IMR-90 (cell line): ENCODE results near the gene SASH1. TPM values are rescaled to one million over a fixed set of nuclear protein-coding genes. Genes with fewer than 3 reads are reported as not detected.

Experiments used
- ATAC-seq: fragments of 200-7000 bp; cut with Tn5 transposase; 2 replicates; pipeline ENCODE4 v1.9.1; 2020; ENCODE audit warnings: low read depth, mild to moderate bottlenecking, moderate library complexity
- BruUV-seq: library from RNA; stranded (reverse); fragments of 400-500 nt; replicated peaks from 2 replicates; lab custom pipeline; 2021; lab: Mats Ljungman, UMichigan
- CTCF ChIA-PET: fragments of 300-600 bp; formaldehyde crosslinking; extraction: SDS; loops from one replicate; lab custom pipeline; 2021; ENCODE audit warnings: antibody characterized with exemption; lab: Yijun Ruan, JAX
- POLR2A ChIA-PET: fragments of 300-600 bp; sonication (Branson Sonifier 250); formaldehyde crosslinking; loops from one replicate; lab custom pipeline; 2022; ENCODE audit warnings: antibody characterized with exemption; ENCODE audit not compliant: unreplicated experiment; lab: Charles Lee
- DNase-seq: peaks from one replicate; pipeline ENCODE4 v3.0.0; 2013
- H2AFZ ChIP-seq: replicated peaks from 2 replicates; pipeline ENCODE3; 2013; ENCODE audit warnings: low read length, mild to moderate bottlenecking; ENCODE audit not compliant: poor library complexity
- H2AK5ac ChIP-seq: 2 replicates; pipeline ENCODE4 v1.6.1; 2013; ENCODE audit warnings: low read depth, low read length, inconsistent platforms
- H2AK9ac ChIP-seq: replicated peaks from 2 replicates; pipeline ENCODE3; 2013; ENCODE audit warnings: mild to moderate bottlenecking, low read depth, low read length, moderate library complexity; ENCODE audit not compliant: poor library complexity
- H2BK120ac ChIP-seq: 2 replicates; pipeline ENCODE4 v1.6.1; 2013; ENCODE audit warnings: low read depth, low read length, inconsistent platforms
- H2BK15ac ChIP-seq: 3 replicates; pipeline ENCODE4 v1.6.1; 2013; ENCODE audit warnings: low read depth, low read length, inconsistent platforms
- H2BK20ac ChIP-seq: 2 replicates; pipeline ENCODE4 v1.6.1; 2013; ENCODE audit warnings: low read depth, mild to moderate bottlenecking, inconsistent platforms, low read length, moderate library complexity
- H2BK5ac ChIP-seq: 2 replicates; pipeline ENCODE4 v1.6.1; 2013; ENCODE audit warnings: mild to moderate bottlenecking, low read depth, low read length, inconsistent platforms; ENCODE audit not compliant: poor library complexity, severe bottlenecking
- H3K14ac ChIP-seq: replicated peaks from 2 replicates; pipeline ENCODE4 v1.6.1; 2013; ENCODE audit warnings: low read depth, low read length, inconsistent platforms
- H3K18ac ChIP-seq: 2 replicates; pipeline ENCODE4 v1.6.1; 2013; ENCODE audit warnings: low read depth, low read length, control low read depth
- H3K23ac ChIP-seq: 2 replicates; pipeline ENCODE4 v1.6.1; 2013; ENCODE audit warnings: low read depth, low read length, inconsistent platforms
- H3K27ac ChIP-seq: 2 replicates; pipeline ENCODE4 v1.5.1; 2013; ENCODE audit warnings: mild to moderate bottlenecking, control low read depth, low read length; ENCODE audit not compliant: insufficient read depth
- H3K27me3 ChIP-seq: 2 replicates; pipeline ENCODE4 v1.6.1; 2013; ENCODE audit warnings: low read length; ENCODE audit not compliant: control insufficient read depth, insufficient read depth
- H3K36me3 ChIP-seq: 2 replicates; pipeline ENCODE4 v1.6.1; 2013; ENCODE audit warnings: low read length, mixed read lengths; ENCODE audit not compliant: control insufficient read depth, insufficient read depth
- H3K4ac ChIP-seq: 2 replicates; pipeline ENCODE4 v1.6.1; 2013; ENCODE audit warnings: low read depth, low read length, inconsistent platforms
- H3K4me1 ChIP-seq: 2 replicates; pipeline ENCODE4 v1.6.1; 2013; ENCODE audit warnings: low read length, mixed read lengths; ENCODE audit not compliant: control insufficient read depth, insufficient read depth
- H3K4me2 ChIP-seq: 2 replicates; pipeline ENCODE4 v1.6.1; 2013; ENCODE audit warnings: low read depth, mild to moderate bottlenecking, control low read depth, low read length, moderate library complexity
- H3K4me3 ChIP-seq: 2 replicates; pipeline ENCODE4 v1.5.1; 2013; ENCODE audit warnings: low read depth, mild to moderate bottlenecking, control low read depth, low read length, moderate library complexity; ENCODE audit not compliant: insufficient read depth
- H3K56ac ChIP-seq: 2 replicates; pipeline ENCODE4 v1.6.1; 2013; ENCODE audit warnings: low read length, inconsistent platforms; ENCODE audit not compliant: insufficient read depth; ENCODE audit errors: extremely low read depth
- H3K79me1 ChIP-seq, 2 experiments: 2 replicates each; pipeline ENCODE4 v1.6.1; 2013; ENCODE audit warnings: low read length in 2 of 2, inconsistent platforms in 1 of 2, low read depth in 1 of 2
- H3K9ac ChIP-seq: 2 replicates; pipeline ENCODE4 v1.6.1; 2013; ENCODE audit warnings: low read depth, low read length, control low read depth
- H3K9me1 ChIP-seq: 2 replicates; pipeline ENCODE4 v1.6.1; 2013; ENCODE audit warnings: low read length, inconsistent platforms; ENCODE audit not compliant: insufficient read depth
- H3K9me3 ChIP-seq: 2 replicates; pipeline ENCODE4 v1.6.1; 2013; ENCODE audit warnings: low read length; ENCODE audit not compliant: control insufficient read depth, insufficient read depth
- H4K20me1 ChIP-seq: 2 replicates; pipeline ENCODE4 v1.6.1; 2013; ENCODE audit warnings: low read length, inconsistent platforms; ENCODE audit not compliant: insufficient read depth
- H4K5ac ChIP-seq: 2 replicates; pipeline ENCODE4 v1.6.1; 2013; ENCODE audit warnings: mild to moderate bottlenecking, low read depth, low read length, control low read depth
- H4K8ac ChIP-seq, 2 experiments: 2 replicates each; pipeline ENCODE4 v1.6.1; 2013; ENCODE audit warnings: low read depth in 2 of 2, low read length in 2 of 2, control low read depth in 1 of 2, inconsistent platforms in 1 of 2
- H4K91ac ChIP-seq: 2 replicates; pipeline ENCODE4 v1.6.1; 2013; ENCODE audit warnings: low read depth, low read length, inconsistent platforms; ENCODE audit not compliant: insufficient read depth
- CEBPB ChIP-seq: IDR thresholded peaks from 2 replicates; pipeline ENCODE4 v1.6.1; 2012; ENCODE audit warnings: low read depth, low read length, improper control_type of control experiment
- ELK1 ChIP-seq: fragments of 150-350 bp; IDR thresholded peaks from 2 replicates; pipeline ENCODE4 v1.6.1; 2016; ENCODE audit warnings: low read depth, mild to moderate bottlenecking, low read length, moderate library complexity, borderline replicate concordance
- MAFK ChIP-seq: IDR thresholded peaks from 2 replicates; pipeline ENCODE4 v1.6.1; 2012; ENCODE audit warnings: low read depth, low read length, improper control_type of control experiment
- MAZ ChIP-seq: IDR thresholded peaks from 2 replicates; pipeline ENCODE4 v1.6.1; 2012; ENCODE audit warnings: low read depth, mild to moderate bottlenecking, low read length, improper control_type of control experiment, moderate library complexity, borderline replicate concordance
- RAD21 ChIP-seq: IDR thresholded peaks from 2 replicates; pipeline ENCODE4 v1.6.1; 2012; ENCODE audit warnings: low read length, improper control_type of control experiment
- RCOR1 ChIP-seq: IDR thresholded peaks from 2 replicates; pipeline ENCODE4 v1.6.1; 2012; ENCODE audit warnings: mild to moderate bottlenecking, low read length, improper control_type of control experiment; ENCODE audit not compliant: insufficient replicate concordance
- RFX5 ChIP-seq: IDR thresholded peaks from 2 replicates; pipeline ENCODE4 v1.8.0; 2012; ENCODE audit warnings: low read depth, mild to moderate bottlenecking, low read length, moderate library complexity
- SMC3 ChIP-seq: fragments of 150-350 bp; IDR thresholded peaks from 2 replicates; pipeline ENCODE4 v1.6.1; 2016; ENCODE audit warnings: low read depth, mild to moderate bottlenecking, antibody characterized with exemption, low read length, moderate library complexity
- USF2 ChIP-seq: fragments of 150-350 bp; IDR thresholded peaks from 2 replicates; pipeline ENCODE4 v1.6.1; 2017; ENCODE audit warnings: mild to moderate bottlenecking, antibody characterized with exemption, low read length, low read depth
- WGBS, 2 experiments: methylation state at CpG; one replicate each; pipeline versions ENCODE4 v1.1.5 to v1.1.7; 2013; ENCODE audit warnings: missing lambda C conversion rate in 2 of 2; ENCODE audit not compliant: insufficient read length in 1 of 2; ENCODE audit errors: extremely low coverage in 2 of 2; 5-methylcytosine and 5-hydroxymethylcytosine counted together
- dilution Hi-C: fragments of 300-500 bp; cut with HindIII; formaldehyde crosslinking; loops from one replicate; pipeline ENCODE4 v1.14.3; 2018; ENCODE audit warnings: low sequenced_read_pairs; ENCODE audit not compliant: unreplicated experiment
- in situ Hi-C: fragments of 300-500 bp; cut with MboI; formaldehyde crosslinking; loops from 3 replicates; pipeline ENCODE4 v1.14.3; 2019; ENCODE audit warnings: low sequenced_read_pairs, inconsistent platforms, mixed read lengths
- intact Hi-C: fragments of 100-400 bp; cut with micrococcal nuclease; formaldehyde crosslinking; loops from 2 replicates; pipeline ENCODE4 v1.10.0; 2022
- polyA plus RNA-seq, 3 experiments: library from polyadenylated mRNA; depleted of rRNA; stranded (reverse); fragments of >200 nt; gene quantifications; 2 replicates each; pipeline ENCODE4 v1.2.3, GENCODE V29; 2012; ENCODE audit warnings: low replicate concordance in 1 of 3
- total RNA-seq: library from RNA; depleted of rRNA; stranded (reverse); fragments of >200 nt; gene quantifications from 2 replicates; pipeline ENCODE4 v1.2.3, GENCODE V29; 2012

Gene SASH1
- total and polyA plus RNA-seq, 2 of the 4 experiments (the other 2 are of a cell fraction): 11.6 to 16.5 TPM

GRCh38 chr6:148538261-148539190 is 195.9 kb downstream of the SASH1 start:
- H2AFZ ChIP-seq: peak overlapping the region; percentile 56
- H3K36me3 ChIP-seq: peaks cover 53% of the 10 kb centered on the region
- no peaks in the 10 kb centered on the region for H3K27me3 ChIP-seq
- 13% methylated on average over 3 of the region's 13 CpGs; no CpG with 5 or more reads in 1 of the 2 experiments for WGBS, 2 experiments
- no peak overlapping the region for H3K4me3 ChIP-seq
- H2BK15ac ChIP-seq: peak overlapping the region; percentile 92; the same call in 2 of the 3 replicates
- H4K20me1 ChIP-seq: no peaks in the 10 kb centered on the region
- ChIA-PET CTCF (interaction anchor here (0.7 kb wide), 2 partner anchors 41 to 491 kb away, joined by 3 read pairs; no protein-coding TSS in a partner anchor), POLR2A (no interaction called here)
- peak overlapping the region; percentile 91 to 93 for H4K8ac ChIP-seq
- peak overlapping the region; percentile 90 for H2BK120ac ChIP-seq
- H3K9me3 ChIP-seq: no peaks in the 10 kb centered on the region
- H4K5ac ChIP-seq: peak overlapping the region; percentile 89
- peak overlapping the region; percentile 85 for H3K27ac ChIP-seq
- peak overlapping the region; percentile 97 for H3K4ac ChIP-seq
- DNase-seq (peak; percentile 73), ATAC-seq (peak; percentile 81)
- TF ChIP-seq SMC3 (no peak), RCOR1 (no peak), RAD21 (0 out of 2 replicates have a peak, but pooled peaks have one; percentile 15), CEBPB (no peak), RFX5 (no peak), USF2 (no peak), ELK1 (no peak), MAZ (no peak), MAFK (no peak)
- peak overlapping the region; percentile 88 for H2BK20ac ChIP-seq
- dilution Hi-C loops: no loop called here
- peak overlapping the region; percentile 91 for H3K14ac ChIP-seq
- peak overlapping the region; percentile 91 for H4K91ac ChIP-seq
- H3K79me1 ChIP-seq: peaks cover 33 to 51% of the 10 kb centered on the region in 2 experiments; a peak in 3 of 4 replicates
- peaks cover 16% of the 10 kb centered on the region for H3K4me1 ChIP-seq
- H3K56ac ChIP-seq: peak overlapping the region; percentile 87
- H3K9ac ChIP-seq: peak overlapping the region; percentile 59
- H2AK5ac ChIP-seq: peak overlapping the region; percentile 93
- H2AK9ac ChIP-seq: peak overlapping the region; percentile 67
- no TSS peak for BruUV-seq
- peaks cover 30% of the 10 kb centered on the region for H3K9me1 ChIP-seq
- H3K23ac ChIP-seq: peak overlapping the region; percentile 92
- peak overlapping the region; percentile 88 for H2BK5ac ChIP-seq
- intact Hi-C loops: no loop called here
- peak overlapping the region; percentile 86 for H3K18ac ChIP-seq
- peak overlapping the region; percentile 67 for H3K4me2 ChIP-seq
- in situ Hi-C loops: no loop called here
